GM19351 (cell line): Measurements from ENCODE around the gene NCOA6.
"Not testable (repeated sequence)": the region's sequence is repeated elsewhere in the genome, so short reads cannot be mapped to it uniquely, and the experiment has no call there.

Source experiments
- ATAC-seq: cut with Tn5 transposase; IDR thresholded peaks from one replicate; pipeline ENCODE4 v1.9.1; 2021; ENCODE audit warnings: mild to moderate bottlenecking, moderate library complexity; ENCODE audit not compliant: unreplicated experiment

Gene NCOA6

DNA sequence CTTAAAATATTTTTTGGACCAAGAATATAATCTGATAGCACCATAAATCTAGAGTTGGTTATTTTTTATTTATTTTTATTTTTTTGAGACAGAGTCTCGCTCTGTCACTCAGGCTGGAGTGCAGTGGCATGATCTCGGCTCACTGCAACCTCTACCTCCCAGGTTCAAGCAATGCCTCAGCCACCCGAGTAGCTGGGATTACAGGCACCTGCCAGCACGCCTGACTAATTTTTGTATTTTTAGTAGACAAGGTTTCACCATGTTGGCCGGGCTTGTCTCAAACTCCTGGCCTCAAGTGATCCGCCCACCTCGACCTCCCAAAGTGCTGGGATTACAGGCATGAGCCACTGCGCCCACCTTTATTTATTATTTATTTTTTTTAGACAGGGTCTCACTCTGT, 45.2 kb downstream of the NCOA6 start:
- not testable (repeated sequence) for ATAC-seq

DNA sequence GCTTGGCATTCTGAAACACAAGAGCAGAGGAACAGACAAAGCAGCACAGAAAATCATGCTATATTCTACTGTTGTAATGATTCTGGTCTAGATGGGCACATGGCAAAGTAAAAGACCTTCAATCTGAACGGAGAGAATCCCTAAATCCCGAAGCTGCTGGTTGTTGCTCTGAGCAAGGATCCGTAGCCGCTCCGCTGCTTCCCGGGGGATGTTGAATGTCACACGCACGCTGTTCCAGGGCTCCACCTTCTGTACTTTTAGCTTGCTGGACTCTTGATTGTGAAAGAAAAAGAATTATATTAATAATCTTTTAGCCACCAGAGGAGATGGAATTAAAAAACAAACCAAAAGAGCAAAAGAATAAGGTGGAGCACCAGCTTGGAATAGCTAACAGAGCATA, 49.3 kb downstream of the NCOA6 start:
- no peak for ATAC-seq

DNA sequence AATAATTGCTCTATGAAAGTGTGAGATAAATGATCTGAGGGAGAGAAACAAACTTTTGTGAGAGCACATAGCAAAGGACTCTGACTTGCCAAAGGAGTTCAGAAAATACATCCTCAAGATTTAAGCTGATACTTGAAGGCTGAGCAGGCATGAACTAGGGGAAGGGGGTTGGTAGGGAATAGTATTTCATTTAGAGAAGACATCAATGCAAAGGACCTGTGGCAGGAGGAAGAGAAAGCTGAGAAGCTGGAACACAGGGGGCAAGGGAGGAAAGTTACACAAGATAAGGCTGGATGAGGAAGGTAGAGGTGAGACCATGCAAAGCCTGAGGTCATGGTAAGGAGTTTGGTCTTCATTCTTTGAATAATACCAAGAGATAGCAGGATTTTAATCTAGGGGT, 50.6 kb downstream of the NCOA6 start:
- no peak for ATAC-seq

DNA sequence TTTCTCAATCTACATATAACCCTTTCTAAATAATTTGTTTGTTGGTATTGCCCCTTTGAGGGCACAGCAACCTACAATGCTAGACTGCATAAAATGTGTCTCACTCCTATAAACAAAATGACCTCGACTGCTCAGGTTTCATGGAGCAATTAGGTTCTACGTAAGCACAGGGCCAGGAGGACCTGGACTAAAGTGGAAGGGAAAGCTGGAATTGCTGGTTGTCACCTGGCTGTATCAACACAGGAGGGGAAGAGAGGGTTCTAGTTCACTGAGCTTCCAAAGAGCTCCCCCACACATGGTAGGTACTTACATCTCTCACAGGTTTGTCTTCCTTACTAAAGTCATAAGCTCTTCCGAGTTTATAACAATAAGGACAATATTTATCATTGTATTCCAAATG, 51.0 kb downstream of the NCOA6 start:
- ATAC-seq, result no peak

DNA sequence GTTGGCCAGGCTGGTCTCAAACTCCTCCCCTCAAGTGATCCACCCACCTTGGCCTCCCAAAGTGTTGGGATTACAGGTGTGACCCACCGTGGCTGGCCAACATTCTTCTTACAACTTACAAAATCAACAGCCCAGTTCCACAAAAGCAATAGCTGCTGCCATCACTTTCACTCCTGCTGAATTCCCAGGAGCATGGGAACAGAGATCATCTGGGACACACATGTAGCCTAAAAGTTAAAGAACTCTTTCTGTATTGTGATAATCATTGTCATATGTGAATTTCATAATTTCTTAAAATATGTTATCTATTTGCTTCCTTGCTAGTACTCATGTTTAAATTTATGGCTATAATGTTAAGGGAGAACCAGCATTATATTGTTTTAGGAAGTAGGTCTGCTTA, 51.7 kb downstream of the NCOA6 start:
- no peak for ATAC-seq

DNA sequence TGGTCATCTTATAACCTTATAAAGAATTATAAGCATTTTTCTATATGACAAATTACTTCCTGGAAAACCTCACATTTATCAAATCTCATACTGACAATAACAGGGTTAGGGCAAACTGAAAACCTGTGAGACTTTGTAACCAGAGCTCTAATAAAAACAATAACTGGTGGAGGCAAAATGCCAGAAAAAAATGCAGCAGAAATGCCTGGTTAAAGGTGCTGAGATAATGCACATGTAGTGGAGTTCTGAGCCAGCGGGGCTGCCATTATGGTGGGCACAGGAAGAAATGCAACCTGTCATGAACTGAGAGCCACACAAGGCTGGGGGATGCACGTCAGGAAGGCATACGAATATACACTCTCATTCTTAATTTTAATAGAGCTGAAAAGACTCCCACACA, 53.0 kb downstream of the NCOA6 start:
- no peak for ATAC-seq

DNA sequence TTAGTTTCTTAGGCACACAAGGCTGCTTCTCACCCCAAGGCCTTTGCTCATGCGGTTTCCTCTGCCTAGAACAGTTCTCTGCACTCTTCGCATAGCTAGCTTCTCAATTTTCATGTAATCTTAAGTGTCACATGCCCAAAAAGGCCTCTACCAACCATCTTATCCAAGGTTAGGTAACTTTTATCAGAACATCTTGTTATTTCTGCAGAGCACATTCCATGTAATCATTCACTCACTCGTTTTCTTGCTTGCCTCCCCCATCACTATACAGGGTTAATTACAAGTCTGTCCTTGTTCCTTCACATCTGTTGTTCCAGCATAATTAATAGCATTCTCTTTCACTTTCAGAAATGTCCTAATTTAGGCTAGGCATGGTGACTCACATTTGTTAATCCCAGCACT, 53.8 kb downstream of the NCOA6 start:
- ATAC-seq, result no peak

DNA sequence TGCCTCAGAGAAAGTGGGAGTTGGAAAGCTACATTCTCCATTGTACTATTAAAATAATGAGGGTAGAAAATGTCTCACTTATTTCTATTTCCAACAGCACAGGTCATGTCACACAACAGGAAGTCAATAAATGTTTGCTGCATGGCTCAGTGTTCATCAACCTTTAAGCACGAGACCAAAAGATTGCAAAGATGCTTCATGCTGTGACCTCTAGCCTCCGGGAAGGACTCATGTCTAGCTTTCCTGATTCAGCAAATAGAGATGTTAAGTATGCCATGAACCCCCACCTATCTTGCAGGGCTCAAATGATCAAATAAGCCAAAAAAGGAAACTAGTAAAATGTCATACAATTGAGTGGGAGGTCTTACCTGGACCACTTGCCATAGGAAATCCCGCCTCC, 57.4 kb downstream of the NCOA6 start:
- ATAC-seq, result no peak

DNA sequence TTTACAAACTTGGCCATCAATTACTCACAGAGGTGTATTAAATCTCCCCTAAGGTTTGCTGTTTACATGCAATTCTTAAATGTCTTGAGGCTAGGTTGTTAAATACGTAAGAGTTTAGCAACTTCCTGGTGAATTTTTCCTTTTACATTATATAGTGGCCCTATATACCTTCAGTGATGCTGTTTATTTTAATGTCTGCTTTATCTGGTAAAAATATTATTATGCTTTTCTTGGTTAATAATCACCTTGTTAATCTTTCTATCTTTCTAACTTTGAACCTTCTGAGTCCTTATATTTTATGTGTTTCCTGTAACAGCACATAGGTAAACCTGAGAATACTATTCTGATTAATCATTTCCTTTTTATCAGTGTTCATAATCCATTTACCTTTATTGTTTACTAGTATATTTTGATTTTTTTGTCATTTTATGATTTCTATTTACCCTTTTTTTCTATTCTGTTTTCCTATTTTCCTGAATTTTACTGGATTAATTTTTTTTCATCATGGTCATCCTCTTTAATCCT, 63.4 kb downstream of the NCOA6 start:
- no peak for ATAC-seq

DNA sequence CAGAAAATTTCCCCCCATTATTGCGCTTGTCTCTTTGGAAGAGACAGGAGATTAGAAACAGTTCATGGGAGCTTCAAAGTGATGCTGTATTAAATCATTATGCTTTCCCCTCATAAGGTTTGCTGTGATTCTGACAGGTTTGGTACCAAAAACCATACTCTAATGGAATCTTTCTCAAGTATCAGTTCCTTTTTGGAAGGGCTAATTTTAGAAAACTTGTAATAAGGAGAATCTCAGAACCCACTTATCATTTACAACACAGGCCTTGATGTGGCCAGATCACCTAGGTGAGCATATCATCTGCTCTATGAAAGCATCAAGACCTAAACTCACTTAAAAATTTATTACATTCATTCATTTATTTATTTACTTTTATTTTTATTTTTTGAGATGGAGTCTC, 70.1 kb downstream of the NCOA6 start:
- ATAC-seq, result no peak

DNA sequence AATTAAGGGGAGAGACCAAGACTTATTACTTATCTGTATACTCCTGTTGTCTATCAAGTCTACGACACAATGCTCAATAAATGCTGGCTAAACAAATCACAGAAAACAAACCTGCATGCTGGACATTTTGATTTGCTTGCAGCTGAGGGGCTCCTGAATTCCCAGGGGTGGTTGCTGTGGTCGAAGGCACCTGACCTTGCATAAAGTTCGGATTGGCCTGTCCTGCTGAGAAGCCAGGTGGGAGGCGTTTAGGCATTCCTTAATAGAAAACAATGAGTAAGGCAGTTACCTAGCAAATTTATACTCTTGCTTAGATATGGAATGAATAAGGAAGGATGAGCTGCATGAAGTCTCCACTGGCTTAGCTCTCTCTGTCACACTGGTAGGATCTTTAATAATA, 70.8 kb downstream of the NCOA6 start:
- no peak for ATAC-seq

DNA sequence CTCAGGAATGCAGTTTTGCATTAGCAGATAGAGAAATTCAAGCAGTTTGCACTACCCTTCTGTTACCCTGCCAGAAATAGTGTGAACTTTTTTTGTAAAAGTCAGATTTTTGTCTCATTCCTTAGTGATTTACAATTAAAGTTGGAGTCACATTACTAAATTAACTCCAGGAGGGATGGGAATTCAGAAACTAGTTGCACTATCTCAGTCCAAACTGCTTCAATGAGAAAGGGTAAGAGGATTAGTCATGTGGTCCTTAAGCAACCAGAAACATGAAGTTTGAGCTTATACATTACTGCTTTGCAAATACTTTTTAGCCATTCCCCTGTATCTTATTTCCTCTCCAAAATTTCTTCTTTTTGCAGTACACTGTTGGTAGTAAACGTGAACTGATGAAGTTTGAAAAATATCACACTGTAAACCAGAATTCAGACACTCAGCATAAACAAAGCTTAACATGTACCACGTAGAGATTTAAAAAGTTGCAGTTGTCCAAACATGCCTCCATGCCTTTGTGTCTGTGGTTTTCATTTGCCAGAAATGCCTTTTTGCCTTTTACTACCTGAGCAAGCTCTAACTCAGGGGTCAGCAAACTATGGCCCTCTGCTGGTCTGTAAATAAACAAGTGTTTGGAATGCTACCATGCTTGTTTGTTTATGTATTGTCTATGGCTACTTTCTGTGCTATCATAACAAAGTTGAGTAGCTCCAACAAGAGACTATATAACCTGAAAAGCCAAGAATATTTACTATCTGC, 71.6 kb downstream of the NCOA6 start:
- no peak for ATAC-seq

DNA sequence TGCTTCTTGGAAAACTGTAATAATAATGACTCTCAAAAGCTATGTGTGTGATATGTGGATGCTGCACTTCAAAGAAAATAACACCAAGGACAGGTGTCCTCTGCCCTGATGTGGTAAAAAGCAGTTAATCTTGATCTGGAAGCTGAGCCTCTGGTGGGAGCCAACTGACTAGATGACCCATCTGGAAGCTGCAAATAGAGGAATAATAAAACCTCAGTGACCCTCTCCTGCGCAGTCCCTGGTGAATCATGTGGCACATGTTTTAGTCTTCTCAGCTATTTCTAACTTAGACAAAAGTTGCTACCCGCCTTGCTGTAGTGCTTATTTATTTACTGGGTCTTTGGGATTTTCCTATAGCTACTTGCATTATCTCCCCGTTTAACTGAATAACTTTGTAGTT, 74.0 kb downstream of the NCOA6 start:
- ATAC-seq, result no peak

DNA sequence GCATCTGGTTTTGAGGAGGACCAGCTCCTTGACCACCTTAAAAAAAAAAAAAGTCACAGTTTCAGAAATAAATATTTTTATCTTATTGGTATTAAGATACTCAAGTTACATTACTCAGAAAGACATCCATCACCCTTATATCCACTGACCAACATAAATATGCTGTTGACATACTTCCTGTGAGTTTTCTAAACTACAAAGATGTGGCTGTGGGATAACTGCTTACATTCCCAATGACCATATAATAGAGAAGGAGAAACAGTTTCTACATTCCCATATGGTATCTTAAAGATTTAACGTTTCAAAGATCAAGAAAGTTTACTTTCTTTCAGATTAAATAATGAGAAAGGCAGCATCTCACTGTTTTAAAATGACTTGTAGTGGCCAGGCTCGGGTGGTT, 75.0 kb downstream of the NCOA6 start:
- ATAC-seq, result no peak

DNA sequence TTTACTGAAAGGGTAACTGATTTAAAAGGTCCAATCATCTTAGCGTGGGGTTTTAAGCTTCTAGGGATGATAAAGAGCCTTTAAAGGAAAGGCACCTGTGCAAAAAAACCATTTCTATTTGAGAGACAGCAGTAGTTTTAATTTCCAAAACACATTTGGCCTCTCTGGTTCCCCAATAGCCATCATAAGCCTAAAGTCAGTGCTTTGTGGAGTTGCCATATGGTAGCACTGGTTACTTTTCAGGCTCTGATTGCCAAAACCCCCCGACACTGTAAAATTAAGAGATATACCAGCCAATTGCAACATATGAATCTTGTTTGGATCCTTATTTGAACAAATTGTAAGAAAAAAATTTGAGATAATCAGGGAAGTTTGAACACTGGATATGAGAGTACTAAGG, 76.7 kb downstream of the NCOA6 start:
- no peak for ATAC-seq

DNA sequence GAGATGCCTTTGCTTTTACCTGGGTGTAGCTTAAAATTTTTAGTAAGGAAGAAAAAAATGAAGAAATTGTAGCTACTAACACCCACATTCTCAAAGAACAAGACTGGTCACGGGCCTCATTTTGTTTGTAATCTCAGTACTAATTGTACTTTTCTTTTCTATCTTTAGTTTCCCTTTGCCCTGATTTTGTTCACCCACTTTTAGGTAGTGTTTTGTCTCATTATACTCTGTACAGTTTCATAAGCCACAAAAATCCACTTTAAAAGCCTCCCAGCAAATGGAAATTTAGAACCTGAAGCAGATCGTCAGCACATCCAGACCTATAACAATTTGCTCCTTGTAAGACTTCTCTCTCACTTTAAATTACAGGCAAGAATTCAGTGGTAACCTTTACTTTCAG, 78.0 kb downstream of the NCOA6 start:
- no peak for ATAC-seq

DNA sequence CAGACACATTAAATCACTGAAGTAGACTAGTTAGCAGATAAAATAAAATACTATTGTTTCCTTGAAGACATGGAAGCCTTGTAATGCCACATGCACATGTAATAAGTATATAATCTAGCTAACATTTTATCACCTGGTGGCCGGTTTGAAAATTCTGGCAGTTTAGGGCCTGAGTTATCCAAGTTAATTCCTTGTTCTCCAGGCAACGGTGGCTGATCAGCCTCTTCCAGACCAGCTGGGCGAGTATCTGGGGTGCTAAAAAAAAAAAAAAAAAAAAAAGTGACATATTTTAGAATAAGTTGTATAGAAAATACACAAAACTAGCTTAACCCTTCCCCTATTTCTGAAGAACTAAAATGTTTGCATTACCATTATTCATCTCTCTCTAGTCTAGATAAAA, 78.8 kb downstream of the NCOA6 start:
- ATAC-seq, result no peak

DNA sequence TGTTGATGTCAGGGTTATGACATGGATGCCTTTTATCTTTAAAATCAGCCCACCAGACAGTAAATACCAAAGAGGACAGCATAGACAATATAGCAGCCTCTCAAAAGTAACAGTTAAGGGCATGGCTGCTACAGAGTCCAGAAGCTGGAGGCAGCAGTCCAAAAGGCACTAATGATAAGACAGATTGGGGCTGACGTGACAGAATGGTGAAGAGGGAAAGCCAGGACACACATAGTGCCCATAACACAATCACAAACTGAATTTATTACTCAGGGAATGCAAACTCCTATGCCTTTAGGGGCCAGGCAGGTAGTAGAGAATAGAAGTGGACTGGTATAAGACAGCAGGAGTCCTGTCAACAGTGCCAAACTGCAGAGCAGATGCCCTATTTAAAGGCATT, 80.6 kb downstream of the NCOA6 start:
- ATAC-seq, result no peak

DNA sequence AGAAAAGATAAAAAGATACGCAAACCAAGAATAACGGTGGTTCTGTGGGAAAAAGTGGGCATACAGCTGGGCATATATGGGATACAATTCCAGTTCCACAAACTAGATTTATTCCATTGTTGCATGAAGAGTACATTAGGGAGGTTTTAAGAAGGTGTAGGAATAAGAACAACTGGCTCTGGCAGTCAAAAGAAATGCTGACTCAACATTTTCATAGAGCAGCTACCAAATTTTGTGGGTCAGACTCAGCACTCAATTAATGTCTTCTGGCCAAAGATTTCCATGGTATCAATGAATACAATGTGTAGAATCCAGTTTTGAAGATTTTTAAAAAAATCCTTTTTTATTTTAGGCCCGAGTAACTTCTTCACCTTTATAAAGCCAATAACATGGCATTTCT, 81.1 kb downstream of the NCOA6 start:
- ATAC-seq, result no peak

DNA sequence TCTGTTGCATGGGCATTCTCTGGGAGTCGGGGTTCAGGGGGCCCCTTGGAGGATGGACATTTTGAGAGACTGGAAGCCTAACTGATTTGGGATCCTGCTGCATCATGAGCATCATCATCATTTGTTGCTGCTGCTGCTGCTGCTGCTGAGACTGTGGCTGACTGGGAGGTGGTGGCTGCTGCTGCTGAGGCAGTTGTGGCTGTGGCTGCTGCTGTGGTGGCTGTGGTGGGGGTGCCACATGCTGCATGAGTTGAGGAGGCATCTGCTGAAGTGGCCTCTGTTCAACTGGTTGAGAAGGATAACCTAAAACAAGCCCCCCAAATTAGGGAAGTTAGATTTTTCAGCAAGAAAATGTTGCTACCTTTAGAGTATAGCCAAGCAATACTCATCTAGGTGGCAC, 82.4 kb downstream of the NCOA6 start:
- no peak for ATAC-seq

DNA sequence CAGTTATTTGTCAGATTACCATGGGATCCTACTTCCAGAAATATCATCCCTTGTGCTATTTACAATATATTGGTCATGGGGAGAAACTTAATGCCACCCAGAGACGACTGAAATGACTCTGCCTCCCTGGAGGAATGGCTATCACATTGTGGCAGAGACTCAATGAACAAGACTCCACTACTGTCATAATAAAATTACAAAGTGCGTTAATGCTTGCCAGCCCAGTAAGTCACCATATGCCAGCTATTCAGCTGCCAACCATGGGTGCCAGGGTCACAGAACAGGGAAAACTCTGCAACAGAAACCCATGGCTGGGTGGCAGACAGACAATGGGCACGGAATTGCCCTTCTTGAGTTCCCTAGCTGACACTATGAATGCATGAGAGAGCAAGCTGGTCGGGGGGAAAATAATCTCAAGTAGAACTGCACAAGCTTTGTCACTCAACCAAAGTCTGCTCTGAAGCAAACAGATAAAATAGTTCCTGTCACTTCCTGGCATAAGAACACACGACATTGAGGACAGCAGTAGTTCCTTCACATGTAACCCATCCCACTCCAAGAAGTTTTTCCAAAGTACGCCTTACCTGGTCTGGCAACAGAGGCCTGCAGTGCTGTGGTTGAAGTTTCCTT, 89.2 kb downstream of the NCOA6 start:
- ATAC-seq, result no peak

DNA sequence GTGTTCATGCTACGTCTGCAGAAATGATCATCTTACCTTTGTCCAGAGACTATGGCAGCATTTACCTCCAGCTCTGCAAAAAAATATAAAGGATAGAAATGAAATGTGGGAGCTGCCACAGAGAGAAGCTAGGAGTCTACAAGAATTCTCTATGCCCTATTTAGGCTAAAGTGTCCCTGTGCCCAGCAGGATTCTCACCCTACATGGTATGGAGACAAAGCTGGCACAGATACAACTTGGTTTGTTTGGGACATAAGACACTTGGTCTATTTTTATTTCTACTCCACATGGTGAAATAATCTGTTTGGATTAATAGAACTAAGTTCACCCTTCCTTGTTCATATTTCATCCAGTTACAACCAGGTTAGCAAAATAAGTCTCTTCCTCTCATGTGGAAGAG, 92.9 kb downstream of the NCOA6 start:
- no peak for ATAC-seq

DNA sequence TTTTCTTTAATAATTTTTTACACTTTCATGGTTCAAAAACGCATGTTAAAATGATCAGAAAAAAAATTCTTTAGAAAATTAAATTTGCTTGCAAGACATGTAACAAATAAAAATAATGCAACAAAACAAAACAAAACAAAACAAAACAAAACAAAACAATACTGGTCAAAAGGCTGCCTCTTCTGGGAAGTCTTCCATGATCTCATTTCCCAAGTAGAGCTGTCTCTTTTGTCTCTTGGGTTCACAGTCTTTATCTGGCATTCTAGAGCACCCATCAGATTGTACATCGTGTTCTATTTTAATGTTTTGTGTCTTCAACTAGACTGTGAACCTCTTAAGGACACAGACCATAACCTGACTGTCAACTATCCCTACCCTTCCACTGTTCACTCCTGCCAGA, 96.0 kb downstream of the NCOA6 start:
- no peak for ATAC-seq
